AG04450 (cell line): ENCODE measurements around the gene TCF7L1. TPM values are rescaled to one million over a fixed set of nuclear protein-coding genes. Genes with fewer than 3 reads are reported as not detected.
A peak's percentile ranks its signal among the peaks of the same experiment; 100 is the strongest.

Source experiments
- CTCF ChIA-PET: fragments of 300-600, 350-600 bp; formaldehyde crosslinking; extraction: SDS; loops from one replicate; lab custom pipeline; 2022; ENCODE audit warnings: antibody characterized with exemption, inconsistent platforms; lab: Charles Lee
- POLR2A ChIA-PET: fragments of 350-600 bp; formaldehyde crosslinking; extraction: SDS; loops from one replicate; lab custom pipeline; 2021; ENCODE audit warnings: antibody characterized with exemption, inconsistent platforms; lab: Yijun Ruan, JAX
- DNase-seq: peaks from one replicate; pipeline ENCODE4 v3.0.0-alpha.2; 2011; ENCODE audit warnings: low read depth, low spot score
- H3K27ac ChIP-seq: one replicate; pipeline ENCODE4 v1.5.1; 2012; ENCODE audit warnings: low read depth, low read length, control low read depth
- H3K27me3 ChIP-seq: one replicate; pipeline ENCODE4 v1.6.0; 2012; ENCODE audit warnings: low read length; ENCODE audit not compliant: control insufficient read depth, insufficient read depth
- H3K4me3 ChIP-seq: 2 replicates; pipeline ENCODE4 v1.5.1; 2011; ENCODE audit warnings: mild to moderate bottlenecking, low read depth, low read length, control low read depth
- H3K9me3 ChIP-seq: 2 replicates; pipeline ENCODE4 v1.5.1; 2012; ENCODE audit warnings: low read length; ENCODE audit not compliant: control insufficient read depth, insufficient read depth
- polyA plus RNA-seq: library from polyadenylated mRNA; depleted of rRNA; stranded (reverse); fragments of >200 nt; gene quantifications from 2 replicates; pipeline ENCODE4 v1.2.3, GENCODE V29; 2011
- TF ChIP-seq, protein P1 (sequence below): IDR thresholded peaks from 2 replicates; pipeline ENCODE4 v1.5.1; 2011; ENCODE audit warnings: low read depth, low read length, control low read depth, inconsistent platforms

TCF7L1 gene
- polyA plus RNA-seq, 1 experiment: 2.7 TPM

DNA sequence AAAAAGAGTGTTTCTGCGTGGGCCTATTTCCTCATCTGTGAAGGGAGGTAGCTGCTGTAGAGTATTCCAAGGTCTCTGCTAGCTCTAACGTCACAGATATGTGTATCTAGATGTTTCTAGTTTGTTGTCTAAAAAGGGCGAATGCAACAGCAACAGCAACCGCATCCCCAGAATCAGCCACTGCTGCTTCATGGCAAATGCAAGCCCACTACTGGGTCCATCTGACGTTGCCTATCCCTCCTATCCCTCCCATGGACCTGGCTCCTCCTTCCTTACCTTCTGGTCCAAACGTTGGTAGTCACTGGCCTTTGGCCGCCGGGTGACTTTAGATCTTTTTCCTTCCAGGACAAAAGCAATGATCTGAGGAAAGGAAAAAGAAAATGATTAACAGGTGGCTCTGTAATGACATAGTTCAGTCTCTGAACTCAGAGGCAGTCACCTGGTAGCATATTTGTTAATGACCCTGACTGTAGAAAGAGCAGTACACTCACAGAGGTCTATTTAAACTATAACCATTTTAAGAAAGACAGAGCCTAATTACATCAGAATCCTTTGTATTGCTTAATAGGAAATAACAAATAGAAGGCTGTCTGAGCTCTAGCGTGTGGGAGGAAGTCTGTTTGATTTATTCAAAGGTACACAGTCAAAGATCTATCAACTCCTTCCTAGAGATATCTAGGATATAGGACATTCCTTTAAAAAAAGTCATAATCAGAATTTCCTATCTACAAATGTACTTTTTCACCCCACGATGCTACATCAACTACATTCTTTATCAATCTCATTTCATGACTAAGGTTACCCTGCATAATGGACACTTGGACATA lies 191.7 kb downstream of the TCF7L1 start:
- ChIA-PET POLR2A (interaction anchor here (0.6 to 1.2 kb wide), 5 partner anchors 10 to 429 kb away, joined by 3 to 6 read pairs (median 3); partner anchors contain the start of gene MAT2A), CTCF (interaction anchor here (1.1 to 2.4 kb wide), 2 partner anchors 24 to 226 kb away, joined by 4 to 12 read pairs; no protein-coding TSS in a partner anchor)
- no peaks in the 10 kb centered on the region for H3K27me3 ChIP-seq
- H3K27ac ChIP-seq: no peak overlapping the region
- TF ChIP-seq, protein P1, sequence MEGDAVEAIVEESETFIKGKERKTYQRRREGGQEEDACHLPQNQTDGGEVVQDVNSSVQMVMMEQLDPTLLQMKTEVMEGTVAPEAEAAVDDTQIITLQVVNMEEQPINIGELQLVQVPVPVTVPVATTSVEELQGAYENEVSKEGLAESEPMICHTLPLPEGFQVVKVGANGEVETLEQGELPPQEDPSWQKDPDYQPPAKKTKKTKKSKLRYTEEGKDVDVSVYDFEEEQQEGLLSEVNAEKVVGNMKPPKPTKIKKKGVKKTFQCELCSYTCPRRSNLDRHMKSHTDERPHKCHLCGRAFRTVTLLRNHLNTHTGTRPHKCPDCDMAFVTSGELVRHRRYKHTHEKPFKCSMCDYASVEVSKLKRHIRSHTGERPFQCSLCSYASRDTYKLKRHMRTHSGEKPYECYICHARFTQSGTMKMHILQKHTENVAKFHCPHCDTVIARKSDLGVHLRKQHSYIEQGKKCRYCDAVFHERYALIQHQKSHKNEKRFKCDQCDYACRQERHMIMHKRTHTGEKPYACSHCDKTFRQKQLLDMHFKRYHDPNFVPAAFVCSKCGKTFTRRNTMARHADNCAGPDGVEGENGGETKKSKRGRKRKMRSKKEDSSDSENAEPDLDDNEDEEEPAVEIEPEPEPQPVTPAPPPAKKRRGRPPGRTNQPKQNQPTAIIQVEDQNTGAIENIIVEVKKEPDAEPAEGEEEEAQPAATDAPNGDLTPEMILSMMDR: no peak
- H3K9me3 ChIP-seq: no peaks in the 10 kb centered on the region; the same call in 1 of the 2 replicates
- no peak for DNase-seq
- peak overlapping the region; percentile 82 for H3K4me3 ChIP-seq

DNA sequence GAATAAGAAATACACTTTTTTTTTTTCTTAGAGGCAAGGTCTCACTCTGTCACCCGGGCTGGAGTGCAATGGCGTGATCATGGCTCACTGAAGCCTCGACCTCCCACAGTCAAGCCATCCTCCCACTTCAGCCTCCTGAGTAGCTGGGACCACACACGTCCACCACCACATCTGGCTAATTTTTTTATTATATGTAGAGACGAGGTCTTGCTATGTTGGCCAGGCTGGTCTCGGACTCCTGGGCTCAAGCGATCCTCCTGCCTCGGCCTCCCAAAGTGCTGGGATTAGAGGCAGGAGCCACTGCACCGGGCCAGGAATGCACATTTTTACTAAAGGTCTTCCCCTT lies 192.2 kb downstream of the TCF7L1 start:
- ChIA-PET POLR2A (interaction anchor here (0.8 to 1.2 kb wide), 2 partner anchors 11 to 213 kb away, joined by 3 read pairs; partner anchors contain the start of gene MAT2A), CTCF (interaction anchor here (1.1 to 2.4 kb wide), 3 partner anchors 25 to 226 kb away, joined by 4 to 12 read pairs (median 4); no protein-coding TSS in a partner anchor)

DNA sequence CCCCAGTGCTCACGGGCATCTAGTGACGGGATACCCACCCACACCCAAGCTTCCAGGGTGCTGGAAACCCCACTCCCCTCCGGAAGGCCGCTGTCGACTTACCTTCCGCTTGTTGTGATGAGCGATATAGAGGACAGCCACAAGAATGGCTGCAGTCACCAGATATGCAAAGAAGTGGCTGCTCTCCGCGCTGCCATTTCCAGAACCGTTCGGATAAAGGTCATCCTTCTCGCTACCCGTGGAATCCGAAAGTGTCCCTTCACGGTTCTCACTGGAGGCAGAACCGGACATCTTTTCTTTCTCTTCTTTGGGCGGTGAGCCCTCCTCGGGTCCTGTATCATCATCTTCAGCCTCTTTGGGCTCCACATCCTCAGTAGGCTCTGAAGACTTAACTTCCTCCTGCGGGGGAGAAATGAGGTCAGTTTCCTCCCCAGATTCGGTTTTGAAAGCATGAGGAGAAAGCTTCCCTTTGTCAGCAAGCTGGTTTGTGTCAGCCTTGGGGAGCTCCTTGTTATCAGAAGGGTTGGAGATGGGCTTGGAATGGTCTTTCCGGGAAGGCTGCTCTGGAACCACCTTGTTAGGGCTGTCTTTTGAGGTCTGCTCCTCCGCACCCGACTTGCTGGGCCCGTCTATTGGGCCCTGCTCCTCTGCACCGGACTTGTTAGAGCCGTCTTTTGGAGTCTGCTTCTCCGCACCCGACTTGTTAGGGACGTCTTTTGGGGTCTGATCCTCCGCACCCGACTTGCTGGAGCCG lies 193.4 kb downstream of the TCF7L1 start:
- TF ChIP-seq, protein P1: no peak
- POLR2A ChIA-PET: interaction anchor here (0.6 to 3.5 kb wide), 6 partner anchors 14 to 781 kb away, joined by 3 to 18 read pairs (median 6); partner anchors contain the start of genes MAT2A and SH2D6
- H3K27ac ChIP-seq: no peak overlapping the region
- no peak for DNase-seq
- CTCF ChIA-PET: interaction anchor here (0.5 to 1.7 kb wide), 5 partner anchors 23 to 311 kb away, joined by 3 to 4 read pairs (median 3); no protein-coding TSS in a partner anchor
- peak overlapping the region; percentile 82 for H3K4me3 ChIP-seq
- no peaks in the 10 kb centered on the region for H3K27me3 ChIP-seq
- no peaks in the 10 kb centered on the region; the same call in 1 of the 2 replicates for H3K9me3 ChIP-seq

More for the DNA sequence above, 192.2 kb downstream of the TCF7L1 start:
- no peaks in the 10 kb centered on the region; the same call in 1 of the 2 replicates for H3K9me3 ChIP-seq
- no peak overlapping the region for H3K27ac ChIP-seq
- H3K4me3 ChIP-seq: peak overlapping the region; percentile 82
- no peak for DNase-seq
- TF ChIP-seq, protein P1: no peak
- no peaks in the 10 kb centered on the region for H3K27me3 ChIP-seq

DNA sequence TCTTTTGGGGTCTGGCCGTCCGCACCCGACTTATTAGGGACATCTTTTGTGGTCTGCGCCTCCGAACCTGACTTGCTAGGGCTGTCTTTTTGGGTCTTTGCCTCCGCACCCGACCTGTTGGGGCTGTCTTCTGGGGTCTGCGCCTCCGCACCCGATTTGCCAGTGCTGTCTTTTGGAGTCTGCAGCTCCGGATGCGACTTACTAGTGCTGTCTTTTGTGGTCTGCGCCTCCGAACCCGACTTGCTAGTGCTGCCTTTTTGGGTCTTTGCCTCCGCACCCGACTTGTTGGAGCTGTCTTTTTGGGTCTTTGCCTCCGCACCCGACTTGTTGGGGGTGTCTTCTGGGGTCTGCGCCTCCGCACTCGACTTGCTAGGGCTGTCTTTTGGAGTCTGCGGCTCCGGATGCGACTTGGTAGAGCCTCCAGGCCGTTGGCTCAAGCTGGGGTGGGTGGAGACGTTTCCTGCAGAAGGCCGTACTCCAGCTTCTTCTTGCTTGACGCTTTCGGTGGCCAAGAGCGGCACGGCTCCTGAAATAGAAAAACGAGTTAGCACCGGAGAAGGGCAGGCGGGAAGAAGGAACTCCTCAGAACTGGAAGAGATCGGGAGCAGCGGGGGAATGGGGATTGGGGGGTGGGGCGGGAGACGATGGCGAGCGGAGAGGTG lies 194.1 kb downstream of the TCF7L1 start:
- TF ChIP-seq, protein P1: no peak
- Histone ChIP-seq H3K27ac (no peak overlapping the region), H3K27me3 (no peaks in the 10 kb centered on the region), H3K9me3 (no peaks in the 10 kb centered on the region), H3K4me3 (peak overlapping the region; percentile 82)
- POLR2A ChIA-PET: interaction anchor here (0.8 to 3.5 kb wide), 10 partner anchors 15 to 285 kb away, joined by 3 to 18 read pairs (median 4); partner anchors contain the start of genes C2orf68, ELMOD3, MAT2A and RETSAT
- CTCF ChIA-PET: interaction anchor here (0.7 to 1.7 kb wide), 3 partner anchors 10 to 224 kb away, joined by 3 to 4 read pairs (median 3); no protein-coding TSS in a partner anchor
- no peak for DNase-seq
